ENCODE measurements around the gene RCAN3.
A peak's percentile ranks its signal among the peaks of the same experiment; 100 is the strongest.

RCAN3 gene

GRCh38 chr1:24503870-24504523, 1.4 kb downstream of the RCAN3 start:
- no peak for DNase-seq (ENCODE audit: low spot score)
- TF ChIP-seq CTCF (IDR thresholded peaks at IDR 0.05) = no peak
- H3K27ac ChIP-seq = no peak overlapping the region
- peak overlapping the region; percentile 79 for H3K4me3 ChIP-seq

- no peak for TF ChIP-seq CTCF (IDR thresholded peaks at IDR 0.05)
- no peak for DNase-seq (ENCODE audit: low spot score)
- H3K27ac ChIP-seq = no peak overlapping the region
- H3K4me3 ChIP-seq = no peak overlapping the region
Measured at GRCh38 chr1:24504560-24504959, 1.9 kb downstream of the RCAN3 start.

- TF ChIP-seq CTCF (IDR thresholded peaks at IDR 0.05) = no peak
- no peak overlapping the region for H3K27ac ChIP-seq
- DNase-seq (ENCODE audit: low spot score) = no peak
- H3K4me3 ChIP-seq = no peak overlapping the region
Measured at GRCh38 chr1:24505816-24506215, 3.2 kb downstream of the RCAN3 start.

- H3K4me3 ChIP-seq = no peak overlapping the region
- DNase-seq (ENCODE audit: low spot score) = no peak
- no peak overlapping the region for H3K27ac ChIP-seq
- TF ChIP-seq CTCF (IDR thresholded peaks at IDR 0.05) = no peak
Measured at GRCh38 chr1:24506691-24507381, 4.2 kb downstream of the RCAN3 start.

GRCh38 chr1:24507405-24507804, 4.8 kb downstream of the RCAN3 start:
- Histone ChIP-seq H3K4me3 (no peak overlapping the region), H3K27ac (no peak overlapping the region)
- no peak for DNase-seq (ENCODE audit: low spot score)
- no peak for TF ChIP-seq CTCF (IDR thresholded peaks at IDR 0.05)

DNA sequence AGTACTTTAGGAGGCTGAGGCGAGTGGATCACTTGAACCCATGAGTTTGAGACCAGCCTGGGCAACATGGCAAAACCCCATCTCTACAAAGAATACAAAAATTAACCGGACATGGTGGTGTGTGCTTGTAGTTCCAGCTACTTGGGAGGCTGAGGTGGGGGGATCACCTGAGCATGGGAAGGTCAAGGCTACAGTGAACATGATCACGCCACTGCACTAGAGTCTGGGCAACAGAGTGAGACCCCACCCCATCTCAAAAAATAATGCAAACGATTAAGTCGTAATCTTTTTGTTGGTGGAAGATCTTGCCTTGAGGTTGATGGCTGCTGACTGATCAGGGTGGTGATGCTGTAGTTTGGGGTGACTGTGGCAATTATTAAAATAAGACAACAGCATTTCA, 6.3 kb downstream of the RCAN3 start:
- H3K4me3 ChIP-seq = no peak overlapping the region
- TF ChIP-seq CTCF (IDR thresholded peaks at IDR 0.05) = no peak
- no peak for DNase-seq (ENCODE audit: low spot score)
- no peak overlapping the region for H3K27ac ChIP-seq

DNA sequence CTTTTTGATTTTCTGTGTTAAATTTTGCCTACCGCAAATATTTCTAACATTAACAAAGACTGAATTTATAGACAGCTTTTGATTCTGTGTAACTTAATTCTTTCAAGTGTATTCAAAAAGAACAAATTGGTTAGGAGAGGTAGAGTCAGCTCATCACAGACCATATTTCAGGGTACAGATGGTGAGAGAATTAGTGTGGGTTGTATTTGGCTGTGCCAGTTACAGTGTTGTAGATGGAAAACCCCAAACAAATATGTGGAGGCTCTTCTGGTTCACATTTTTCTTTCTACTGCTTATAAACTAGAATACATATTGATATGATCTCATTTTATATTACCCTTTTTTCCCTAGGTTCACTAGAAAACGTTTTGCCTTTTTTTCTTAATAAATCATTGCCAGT, 11.1 kb downstream of the RCAN3 start:
- no peak overlapping the region for H3K4me3 ChIP-seq
- no peak for DNase-seq (ENCODE audit: low spot score)
- no peak for TF ChIP-seq CTCF (IDR thresholded peaks at IDR 0.05)
- H3K27ac ChIP-seq = no peak overlapping the region

Data from coronary artery (tissue), 2 donors.